DOHH2 (cell line): ENCODE measurements around the gene MOV10L1.

ENCODE experiments used
- CTCF ChIP-seq: fragments of 200-600 bp; sonication (generic); IDR thresholded peaks from one replicate; pipeline ENCODE4 v1.5.1; 2014; ENCODE audit warnings: antibody characterized with exemption, mild to moderate bottlenecking, low read depth, low read length; ENCODE audit not compliant: poor library complexity, severe bottlenecking
- EZH2phosphoT487 ChIP-seq: fragments of 200-600 bp; sonication (generic); IDR thresholded peaks from 2 replicates; pipeline ENCODE4 v1.6.1; 2017; ENCODE audit warnings: borderline replicate concordance, mild to moderate bottlenecking, antibody characterized with exemption, low read length, moderate library complexity, mixed read lengths

GRCh38 chr22:50169181-50169759, 79.5 kb downstream of the MOV10L1 start:
- TF ChIP-seq CTCF (no peak), EZH2phosphoT487 (peak; percentile 75; the same call in 1 of the 2 replicates)
